ENCODE measurements around the gene NIPAL3. TPM values are rescaled to one million over a fixed set of nuclear protein-coding genes. Genes with fewer than 3 reads are reported as not detected.

The NIPAL3 gene
- total RNA-seq, 1 experiment from 2014 or later: 7.7 TPM

DNA sequence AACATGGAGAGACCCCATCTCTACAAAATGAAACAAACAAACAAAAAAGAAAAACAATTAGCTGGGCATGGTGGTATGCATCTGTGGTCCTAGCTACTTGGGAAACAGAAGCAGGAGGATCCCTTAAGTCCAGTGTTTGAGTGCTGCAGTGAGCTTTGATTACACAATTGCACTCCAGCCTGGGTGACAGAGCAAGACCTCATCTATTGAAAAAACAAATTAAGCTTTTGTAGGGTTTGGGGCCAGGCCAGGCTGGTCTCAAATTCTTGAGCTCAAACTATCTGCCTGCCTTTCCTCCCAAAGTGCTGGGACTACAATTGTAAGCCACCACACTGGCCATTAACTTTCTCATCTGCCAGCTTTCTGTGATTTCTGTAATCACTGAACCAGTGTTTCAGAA is 27.2 kb downstream of the NIPAL3 start:
- Histone ChIP-seq H3K27ac (ENCODE audit: insufficient read length, low read depth, low read length) (no peak overlapping the region), H2AFZ (ENCODE audit: low read length) (no peak overlapping the region), H3K27me3 (ENCODE audit: insufficient read depth, low read length) (no peaks in the 10 kb centered on the region), H2AK5ac (ENCODE audit: insufficient read length, low read length) (no peak overlapping the region), H3T11ph (ENCODE audit: low read length) (no peak overlapping the region), H3K4ac (ENCODE audit: low read depth, low read length) (no peak overlapping the region), H4K5ac (ENCODE audit: insufficient read length, low read depth, low read length) (no peak overlapping the region), H3K79me2 (ENCODE audit: insufficient read depth, low read length) (no peaks in the 10 kb centered on the region), H2BK15ac (ENCODE audit: low read depth, low read length) (no peak overlapping the region), H3K56ac (ENCODE audit: insufficient read length, low read depth, low read length) (no peak overlapping the region), H4K8ac (replicated peaks; ENCODE audit: insufficient read length, low read depth, low read length) (no peak overlapping the region), H3K4me2 (ENCODE audit: insufficient read depth, insufficient read length, low read length) (no peak overlapping the region), H3K23me2 (ENCODE audit: insufficient read length, low read depth, low read length, poor library complexity, severe bottlenecking) (no peaks in the 10 kb centered on the region), H4K91ac (ENCODE audit: insufficient read length, low read depth, low read length) (no peak overlapping the region), H3K79me1 (ENCODE audit: insufficient read depth, low read depth, low read length, poor library complexity, severe bottlenecking) (no peaks in the 10 kb centered on the region), H3K9me3 (ENCODE audit: control insufficient read depth, low read depth, low read length) (no peaks in the 10 kb centered on the region), H3K4me1 (ENCODE audit: insufficient read depth, low read length) (no peaks in the 10 kb centered on the region), H2BK12ac (ENCODE audit: insufficient read length, low read depth, low read length) (no peak overlapping the region), H3K14ac (ENCODE audit: insufficient read depth, low read length) (no peak overlapping the region), H2BK5ac (ENCODE audit: insufficient read length, low read length) (no peak overlapping the region), H2BK120ac (ENCODE audit: low read depth, low read length, poor library complexity, severe bottlenecking) (no peak overlapping the region), H2BK20ac (ENCODE audit: low read depth, low read length, poor library complexity, severe bottlenecking) (no peak overlapping the region), H3K18ac (ENCODE audit: insufficient read length, low read depth, low read length) (no peak overlapping the region), H3K9ac (ENCODE audit: extremely low read depth, insufficient read length, low read length) (no peak overlapping the region), H4K20me1 (ENCODE audit: control insufficient read depth, insufficient read depth, insufficient read length) (no peaks in the 10 kb centered on the region), H3K23ac (ENCODE audit: insufficient read length, low read depth, low read length) (no peak overlapping the region)
- Mint-ChIP-seq H3K4me1 (peaks cover 9 to 31% of the 10 kb centered on the region in 2 experiments), H3K36me3 (ENCODE audit: insufficient read depth in 1 of 3, low read depth in 3 of 3) (peaks cover 0 to 7% (median 5%) of the 10 kb centered on the region in 3 experiments; a peak in 4 of 7 replicates), H3K27ac (no peak overlapping the region), H3K27me3 (ENCODE audit: low read depth) (no peaks in the 10 kb centered on the region), H3K4me3 (no peak overlapping the region), H3K9me3 (no peaks in the 10 kb centered on the region)
- TF ChIP-seq, protein P1, sequence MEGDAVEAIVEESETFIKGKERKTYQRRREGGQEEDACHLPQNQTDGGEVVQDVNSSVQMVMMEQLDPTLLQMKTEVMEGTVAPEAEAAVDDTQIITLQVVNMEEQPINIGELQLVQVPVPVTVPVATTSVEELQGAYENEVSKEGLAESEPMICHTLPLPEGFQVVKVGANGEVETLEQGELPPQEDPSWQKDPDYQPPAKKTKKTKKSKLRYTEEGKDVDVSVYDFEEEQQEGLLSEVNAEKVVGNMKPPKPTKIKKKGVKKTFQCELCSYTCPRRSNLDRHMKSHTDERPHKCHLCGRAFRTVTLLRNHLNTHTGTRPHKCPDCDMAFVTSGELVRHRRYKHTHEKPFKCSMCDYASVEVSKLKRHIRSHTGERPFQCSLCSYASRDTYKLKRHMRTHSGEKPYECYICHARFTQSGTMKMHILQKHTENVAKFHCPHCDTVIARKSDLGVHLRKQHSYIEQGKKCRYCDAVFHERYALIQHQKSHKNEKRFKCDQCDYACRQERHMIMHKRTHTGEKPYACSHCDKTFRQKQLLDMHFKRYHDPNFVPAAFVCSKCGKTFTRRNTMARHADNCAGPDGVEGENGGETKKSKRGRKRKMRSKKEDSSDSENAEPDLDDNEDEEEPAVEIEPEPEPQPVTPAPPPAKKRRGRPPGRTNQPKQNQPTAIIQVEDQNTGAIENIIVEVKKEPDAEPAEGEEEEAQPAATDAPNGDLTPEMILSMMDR (conservative IDR thresholded peaks at IDR 0.05): no peak
- DNase-seq: no peak

Data from H9 (cell line).